ENCODE data around the gene IP6K2. TPM values are rescaled to one million over a fixed set of nuclear protein-coding genes. Genes with fewer than 3 reads are reported as not detected.

The IP6K2 gene
- total RNA-seq, 4 donors from 2014 or later: 45.6 to 91.7 (median 78.0) TPM

DNA sequence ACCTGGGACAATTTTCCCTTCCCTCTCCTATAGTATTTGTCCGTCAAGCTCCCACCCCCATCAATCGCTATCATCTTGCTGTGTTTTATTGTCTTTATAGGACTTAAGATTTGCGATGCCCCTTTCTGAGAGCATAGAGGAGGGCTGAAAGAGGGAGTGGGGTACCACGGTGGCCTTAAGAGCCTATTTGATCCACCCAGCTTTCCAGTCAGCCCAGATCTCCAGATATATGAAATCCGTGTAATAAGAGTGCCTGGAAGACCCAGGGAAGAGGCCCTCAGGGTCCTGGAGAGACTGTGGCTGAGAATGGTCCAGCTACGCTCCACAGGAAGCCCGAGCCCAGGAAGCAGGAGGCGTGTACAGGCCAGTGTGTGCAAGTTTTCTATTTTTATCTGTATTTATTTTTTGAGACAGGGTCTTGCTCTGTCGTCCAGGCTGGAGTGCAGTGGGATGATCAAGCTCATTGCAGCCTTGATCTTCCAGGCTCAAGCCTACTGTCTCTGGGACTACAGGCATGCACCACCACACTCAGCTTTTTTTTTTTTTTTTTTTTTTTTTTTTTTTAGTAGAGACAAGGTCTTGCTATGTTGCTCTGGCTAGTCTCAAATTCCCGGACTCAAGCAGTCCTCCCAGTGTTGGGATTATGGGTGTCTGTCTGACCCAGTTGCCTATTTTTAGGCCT, 30.3 kb downstream of the IP6K2 start:
- H3K4me3 ChIP-seq: no peak overlapping the region
- H3K27me3 ChIP-seq: no peaks in the 10 kb centered on the region
- no peak for DNase-seq
- intact Hi-C loops (cut with DNase I; ENCODE audit: low total_unique reads): no loop called here
- H3K9me3 ChIP-seq: no peaks in the 10 kb centered on the region
- no peaks in the 10 kb centered on the region for H3K36me3 ChIP-seq
- TF ChIP-seq, protein P1, sequence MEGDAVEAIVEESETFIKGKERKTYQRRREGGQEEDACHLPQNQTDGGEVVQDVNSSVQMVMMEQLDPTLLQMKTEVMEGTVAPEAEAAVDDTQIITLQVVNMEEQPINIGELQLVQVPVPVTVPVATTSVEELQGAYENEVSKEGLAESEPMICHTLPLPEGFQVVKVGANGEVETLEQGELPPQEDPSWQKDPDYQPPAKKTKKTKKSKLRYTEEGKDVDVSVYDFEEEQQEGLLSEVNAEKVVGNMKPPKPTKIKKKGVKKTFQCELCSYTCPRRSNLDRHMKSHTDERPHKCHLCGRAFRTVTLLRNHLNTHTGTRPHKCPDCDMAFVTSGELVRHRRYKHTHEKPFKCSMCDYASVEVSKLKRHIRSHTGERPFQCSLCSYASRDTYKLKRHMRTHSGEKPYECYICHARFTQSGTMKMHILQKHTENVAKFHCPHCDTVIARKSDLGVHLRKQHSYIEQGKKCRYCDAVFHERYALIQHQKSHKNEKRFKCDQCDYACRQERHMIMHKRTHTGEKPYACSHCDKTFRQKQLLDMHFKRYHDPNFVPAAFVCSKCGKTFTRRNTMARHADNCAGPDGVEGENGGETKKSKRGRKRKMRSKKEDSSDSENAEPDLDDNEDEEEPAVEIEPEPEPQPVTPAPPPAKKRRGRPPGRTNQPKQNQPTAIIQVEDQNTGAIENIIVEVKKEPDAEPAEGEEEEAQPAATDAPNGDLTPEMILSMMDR (IDR thresholded peaks at IDR 0.05): no peak
- no peak for TF ChIP-seq POLR2A (IDR thresholded peaks at IDR 0.05)
- peak overlapping the region; percentile 87 to 88 for H3K27ac ChIP-seq
- H3K4me1 ChIP-seq: peaks cover 0 to 10% of the 10 kb centered on the region in 2 donors

GRCh38 chr3:48685603-48686511, 31.2 kb downstream of the IP6K2 start, which contains the start of gene NCKIPSD:
Gene NCKIPSD (minus strand): TSS chr3:48685915. CDS start chr3:48685807, 108 bp downstream.
- intact Hi-C loops (cut with DNase I; ENCODE audit: low total_unique reads): no loop called here
- DNase-seq: peak; percentile 87 to 90
- peak within 1 kb of the TSS; percentile 87 to 88 for H3K27ac ChIP-seq
- peak; percentile 76 to 97 for TF ChIP-seq POLR2A (IDR thresholded peaks at IDR 0.05)
- TF ChIP-seq, protein P1 (IDR thresholded peaks at IDR 0.05): peak; percentile 82 to 95 (median 88)
- no peaks in the 10 kb centered on the region for H3K9me3 ChIP-seq
- H3K4me3 ChIP-seq: peak within 1 kb of the TSS; percentile 68 to 83
- H3K36me3 ChIP-seq: no peaks in the 10 kb centered on the region
- H3K27me3 ChIP-seq: no peaks in the 10 kb centered on the region
- H3K4me1 ChIP-seq: peaks cover 0 to 10% of the 10 kb centered on the region in 2 donors

GRCh38 chr3:48685293-48685602, 31.8 kb downstream of the IP6K2 start:
- Histone ChIP-seq H3K27me3 (no peaks in the 10 kb centered on the region), H3K9me3 (no peaks in the 10 kb centered on the region), H3K27ac (peak overlapping the region; percentile 87 to 88), H3K36me3 (no peaks in the 10 kb centered on the region), H3K4me3 (peak overlapping the region; percentile 68 to 83), H3K4me1 (peaks cover 0 to 10% of the 10 kb centered on the region in 2 donors)
- DNase-seq: no peak
- TF ChIP-seq POLR2A (IDR thresholded peaks at IDR 0.05): no peak
- TF ChIP-seq, protein P1 (IDR thresholded peaks at IDR 0.05): no peak
- intact Hi-C loops (cut with DNase I; ENCODE audit: low total_unique reads): no loop called here

GRCh38 chr3:48684480-48685143, 32.4 kb downstream of the IP6K2 start:
- H3K4me3 ChIP-seq: peak overlapping the region; percentile 68 to 83
- peak overlapping the region; percentile 87 to 88 for H3K27ac ChIP-seq
- DNase-seq: peak in 1 of 2 donors; percentile 35
- H3K4me1 ChIP-seq: peaks cover 0 to 10% of the 10 kb centered on the region in 2 donors
- H3K9me3 ChIP-seq: no peaks in the 10 kb centered on the region
- intact Hi-C loops (cut with DNase I; ENCODE audit: low total_unique reads): no loop called here
- H3K36me3 ChIP-seq: no peaks in the 10 kb centered on the region
- TF ChIP-seq POLR2A (IDR thresholded peaks at IDR 0.05): no peak
- TF ChIP-seq, protein P1 (IDR thresholded peaks at IDR 0.05): no peak
- H3K27me3 ChIP-seq: no peaks in the 10 kb centered on the region
